NCI-H2196 treated with DMSO at 0.1 percent for 48 hours (cell line): ENCODE data around the gene DKKL1.

Experiments
- DNase-seq: peaks from one replicate; lab custom pipeline; 2025; ENCODE audit not compliant: unreplicated experiment; lab: John Stamatoyannopoulos, UW

DKKL1 gene

DNA sequence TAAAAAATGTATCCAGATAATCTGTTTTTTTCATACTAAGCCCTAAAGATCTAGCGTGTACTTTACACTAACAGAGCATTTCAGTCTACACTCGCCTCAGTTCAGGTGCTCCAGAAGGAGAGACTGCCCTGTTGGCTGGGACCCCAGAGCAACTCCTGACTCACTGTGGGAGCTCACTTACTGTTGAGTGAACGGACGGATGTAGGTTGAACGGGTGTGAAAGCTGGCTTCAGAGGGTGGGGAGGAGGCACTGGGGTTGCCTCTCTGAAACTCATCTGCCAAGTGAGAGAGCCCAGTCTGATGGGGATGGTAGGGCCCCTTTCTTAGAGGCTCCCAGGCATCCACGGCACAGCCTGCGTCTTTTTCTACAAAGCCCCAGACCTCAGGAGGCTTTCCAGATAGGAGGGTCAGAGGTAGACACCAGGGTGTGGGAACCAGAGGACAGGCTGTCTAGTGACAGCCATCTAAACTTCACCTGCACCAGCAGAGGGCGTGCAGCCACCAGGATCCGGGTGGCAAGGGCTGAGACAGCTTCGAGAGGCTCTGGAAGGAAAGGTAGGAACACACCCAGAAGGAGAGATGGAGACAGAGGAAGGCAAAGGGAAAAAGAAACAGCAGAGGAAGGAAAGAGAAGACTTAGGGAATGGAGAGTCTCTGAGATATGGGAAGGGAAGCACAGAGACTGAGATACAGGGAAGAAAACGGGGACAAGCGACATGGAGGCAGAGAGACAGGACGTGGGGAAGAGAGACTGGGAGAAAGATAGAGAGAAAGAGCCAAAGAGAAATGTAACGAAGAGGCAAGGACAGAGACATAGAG lies 28.1 kb downstream of the DKKL1 start:
- DNase-seq = peak; percentile 81

DNA sequence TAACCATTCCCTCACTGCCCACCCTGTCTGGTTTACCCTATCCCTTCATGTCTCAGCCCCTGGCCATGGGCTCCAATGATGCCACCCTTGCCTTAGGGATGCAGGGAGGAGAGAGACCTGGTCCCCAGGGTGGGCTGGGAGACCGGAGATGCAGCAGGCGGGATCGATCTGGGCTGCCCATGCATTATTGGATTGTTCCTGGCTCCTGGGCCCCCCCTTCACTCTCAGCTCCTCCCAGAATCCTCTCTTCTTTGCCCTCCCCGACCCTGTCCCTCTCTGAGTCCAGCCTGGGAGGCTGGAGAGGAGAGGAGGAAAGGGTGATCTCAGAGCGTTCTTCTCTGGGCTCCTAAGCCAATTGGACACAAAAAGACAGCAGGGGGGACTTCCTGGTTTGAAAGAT lies 30.2 kb downstream of the DKKL1 start:
- DNase-seq = no peak

DNA sequence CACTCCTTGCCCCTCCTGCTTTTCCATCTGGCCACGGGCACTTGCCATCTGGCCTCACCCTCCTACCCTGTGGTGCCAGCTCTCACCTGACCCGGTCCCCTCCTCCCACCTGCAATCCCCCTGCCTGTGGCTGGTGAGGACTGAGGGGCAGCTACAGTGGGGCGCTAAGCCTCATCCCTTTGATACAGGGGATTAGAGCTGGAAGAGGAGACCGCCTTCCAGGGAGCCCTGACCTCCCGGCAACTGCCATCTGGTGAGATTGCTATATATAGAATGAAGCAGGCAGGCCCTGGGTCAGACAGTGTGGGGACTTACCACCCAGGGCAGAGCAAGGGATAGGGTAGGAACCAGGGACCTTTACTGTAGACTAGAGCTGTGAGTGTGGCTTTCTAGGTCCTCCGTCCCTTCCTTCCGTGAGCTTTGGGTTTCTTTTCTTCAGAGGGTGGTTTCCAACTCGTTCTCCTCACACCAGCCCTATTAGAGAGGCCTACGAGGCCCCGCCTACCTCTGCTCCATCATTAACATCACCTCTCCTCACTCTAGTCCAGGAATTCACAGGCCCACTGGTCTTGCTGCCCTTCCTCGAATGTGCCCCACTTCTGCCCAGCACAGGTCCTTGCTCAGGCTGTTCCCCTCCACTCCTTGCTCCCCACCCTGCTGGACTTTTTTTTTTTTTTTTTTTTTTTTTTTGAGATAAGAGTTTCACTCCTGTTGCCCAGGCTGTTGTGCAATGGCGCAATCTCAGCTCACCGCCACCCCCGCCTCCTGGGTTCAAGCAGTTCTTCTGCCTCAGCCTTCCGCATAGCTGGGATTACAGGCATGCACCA lies 32.1 kb downstream of the DKKL1 start:
- no peak for DNase-seq

GRCh38 chr19:49396738-49397505 lies 33.2 kb downstream of the DKKL1 start:
- no peak for DNase-seq

DNA sequence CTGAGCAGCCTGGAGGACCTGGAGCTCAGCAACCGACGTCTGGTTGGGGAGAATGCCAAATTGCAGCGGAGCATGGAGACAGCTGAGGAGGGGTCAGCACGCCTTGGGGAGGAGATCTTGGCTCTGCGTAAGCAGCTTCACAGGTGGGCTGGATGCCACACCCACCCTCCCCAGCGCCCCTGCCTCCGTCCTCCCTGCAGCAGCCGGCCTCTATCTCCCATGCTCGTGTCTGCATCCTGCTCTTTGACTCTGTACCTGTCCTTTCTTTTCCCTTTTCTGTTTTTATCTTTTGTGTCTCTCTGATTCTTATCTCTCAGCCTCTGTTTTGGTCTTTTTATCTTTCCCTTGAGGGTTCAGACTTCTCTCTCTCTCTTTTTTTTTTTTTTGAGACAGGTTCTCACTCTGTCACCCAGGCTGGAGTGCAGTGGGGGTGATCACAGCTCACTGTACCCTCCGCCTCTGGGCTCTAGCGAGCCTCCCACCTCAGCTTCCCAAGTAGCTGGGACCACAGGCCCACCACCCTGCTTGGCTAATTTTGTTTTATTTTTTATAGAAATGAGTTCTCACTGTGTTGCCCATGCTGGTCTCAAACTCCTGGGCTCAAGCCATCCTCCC lies 34.4 kb downstream of the DKKL1 start:
- DNase-seq = no peak

DNA sequence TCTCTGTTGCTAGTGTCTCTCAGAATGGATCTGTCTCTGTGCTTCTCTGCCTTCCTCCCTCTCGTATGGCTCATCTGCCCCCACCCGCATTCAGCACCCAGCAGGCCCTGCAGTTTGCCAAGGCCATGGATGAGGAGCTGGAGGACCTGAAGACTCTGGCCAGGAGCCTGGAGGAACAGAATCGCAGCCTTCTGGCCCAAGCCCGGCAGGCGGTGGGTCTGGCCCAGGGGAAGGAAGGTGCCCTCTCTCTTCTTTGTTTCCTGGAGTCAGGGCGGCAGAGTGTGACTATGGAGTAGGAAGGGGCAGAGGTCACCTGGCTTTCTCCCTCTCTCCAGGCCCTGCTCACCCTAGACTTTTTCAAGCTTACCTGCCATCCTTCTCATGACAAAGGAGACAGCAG lies 35.3 kb downstream of the DKKL1 start:
- no peak for DNase-seq

GRCh38 chr19:49400029-49400428 lies 36.4 kb downstream of the DKKL1 start:
- DNase-seq = no peak

DNA sequence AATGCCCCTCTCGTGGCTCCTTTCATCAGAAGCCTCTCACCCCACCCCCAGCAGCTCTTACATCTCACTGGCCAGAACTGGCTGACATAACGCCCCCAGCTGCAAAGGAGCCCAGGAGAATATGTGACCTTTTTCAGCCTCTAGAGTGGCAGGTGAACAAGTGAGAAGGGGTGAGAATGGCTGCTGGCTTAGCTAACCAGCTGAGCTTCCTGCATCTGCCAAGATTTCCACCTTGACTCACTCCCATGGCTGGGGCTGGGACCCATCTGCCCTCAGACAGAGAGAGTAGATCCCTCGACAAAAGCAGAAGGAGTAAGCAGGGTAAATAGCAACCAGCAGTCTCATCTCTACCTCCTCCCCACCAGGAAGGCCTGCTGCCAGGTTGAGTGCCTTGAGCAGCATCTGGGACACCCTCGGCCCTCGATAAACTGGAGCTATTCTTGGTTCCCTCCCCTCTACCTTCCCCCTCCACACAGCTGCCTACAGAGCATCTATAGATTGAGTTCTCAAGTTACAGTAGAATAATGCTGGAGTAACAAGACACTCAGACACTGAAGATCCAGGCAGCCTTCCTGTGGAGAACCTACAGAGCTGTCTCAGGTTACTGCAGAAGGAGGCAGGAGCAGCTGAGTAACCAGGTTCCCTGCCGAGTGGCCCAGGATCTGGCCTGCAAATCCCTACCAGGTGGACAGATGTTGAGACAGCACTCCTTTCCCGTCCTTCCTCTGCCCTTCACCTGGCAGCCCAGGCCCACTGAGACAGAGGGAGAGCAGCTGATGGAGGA lies 39.9 kb downstream of the DKKL1 start:
- peak; percentile 97 for DNase-seq

- no peak for DNase-seq
Observed at GRCh38 chr19:49407079-49407478, 43.4 kb downstream of the DKKL1 start.

- DNase-seq = no peak
Observed at GRCh38 chr19:49407482-49408015, 43.9 kb downstream of the DKKL1 start.

DNA sequence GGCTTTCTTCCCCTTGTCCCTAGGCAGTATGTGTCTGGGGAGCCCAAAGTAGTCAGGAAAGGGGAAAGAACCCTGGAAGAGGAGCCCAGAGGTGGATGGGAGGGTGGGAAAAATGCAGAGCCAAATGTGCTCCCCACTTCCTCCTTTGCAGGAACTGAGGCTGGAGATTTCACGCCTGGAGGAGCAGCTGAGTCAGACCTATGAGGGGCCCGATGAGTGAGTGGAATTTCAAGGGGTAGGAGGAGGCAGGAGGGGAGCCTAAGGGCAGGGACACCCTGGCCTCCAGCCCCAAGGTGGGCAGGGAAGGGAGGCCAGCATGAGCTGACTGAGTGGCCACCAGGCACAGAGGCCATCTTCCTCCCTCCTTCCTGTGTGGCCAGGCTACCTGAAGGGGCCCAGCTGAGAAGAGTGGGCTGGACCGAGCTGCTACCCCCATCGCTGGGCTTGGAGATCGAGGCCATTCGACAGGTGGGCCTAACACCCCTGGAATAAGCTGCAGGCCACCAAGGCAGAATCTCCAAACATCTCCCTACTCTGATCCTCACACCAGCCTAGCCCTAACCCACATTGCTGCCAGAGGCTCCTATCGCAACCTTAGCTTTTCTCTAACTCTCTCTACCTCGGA lies 45.3 kb downstream of the DKKL1 start:
- no peak for DNase-seq

- no peak for DNase-seq
Observed at GRCh38 chr19:49409441-49410029, 45.9 kb downstream of the DKKL1 start.

- no peak for DNase-seq
Observed at GRCh38 chr19:49411681-49412326, 48.1 kb downstream of the DKKL1 start.

DNA sequence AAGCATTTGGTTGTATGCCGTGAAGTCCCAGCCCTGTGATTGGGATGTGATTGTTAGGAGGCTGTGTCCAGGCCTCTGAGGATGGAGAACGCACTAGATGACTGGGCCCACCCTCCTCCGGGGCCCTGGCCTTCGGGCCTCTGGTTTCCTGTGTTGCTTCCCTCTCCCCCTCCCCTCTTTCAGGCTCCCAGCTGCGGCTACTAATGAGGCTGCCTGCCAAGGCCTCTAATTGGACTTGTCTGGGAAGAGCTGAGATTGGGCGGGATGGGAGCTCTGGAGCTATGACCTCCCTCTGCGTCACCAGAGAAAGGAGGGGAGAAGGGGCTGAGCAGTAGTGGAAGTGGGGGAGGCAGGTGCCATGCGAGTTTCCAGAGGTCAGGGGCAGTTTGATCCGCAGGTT lies 49.7 kb downstream of the DKKL1 start:
- no peak for DNase-seq

DNA sequence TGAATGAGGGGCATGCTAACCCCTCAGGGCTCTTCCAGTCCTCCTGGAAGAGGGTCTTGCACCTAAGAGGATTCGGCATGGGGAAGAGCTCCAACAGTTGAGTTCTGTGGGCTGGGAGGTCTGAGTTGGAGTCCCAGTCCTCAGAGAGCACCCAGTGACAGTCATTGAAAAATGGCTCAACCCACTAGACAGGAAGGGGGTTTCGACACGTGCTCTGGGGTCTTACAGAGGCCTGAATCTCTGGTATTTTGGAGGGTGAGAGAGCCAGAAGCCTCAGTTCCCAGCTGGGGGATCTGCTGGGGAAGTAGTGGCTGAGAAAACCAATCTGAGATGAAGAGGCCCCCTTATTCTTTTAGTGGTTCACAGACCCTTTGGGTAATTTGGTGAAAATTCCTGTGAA lies 50.6 kb downstream of the DKKL1 start:
- DNase-seq = no peak

- no peak for DNase-seq
Observed at GRCh38 chr19:49415102-49415809, 51.6 kb downstream of the DKKL1 start.

DNA sequence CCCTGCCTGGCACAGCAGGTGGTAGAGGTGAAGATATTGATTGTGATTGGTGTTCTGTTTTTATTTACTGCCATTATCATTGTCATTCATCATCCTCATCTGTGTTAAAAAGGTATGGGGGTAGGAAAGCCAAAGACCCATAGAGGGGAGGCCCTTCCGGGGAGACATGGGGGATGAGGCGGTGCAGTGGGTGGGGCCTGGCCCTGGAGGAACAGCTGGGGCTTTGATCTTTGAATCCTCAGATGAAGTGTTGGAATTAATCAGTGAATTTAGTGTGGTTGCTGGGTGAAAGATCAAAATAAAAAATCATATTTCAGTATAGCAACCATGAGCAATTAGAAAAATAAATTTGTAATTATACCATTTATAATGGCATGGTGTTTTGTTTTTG lies 52.1 kb downstream of the DKKL1 start:
- DNase-seq = no peak

- DNase-seq = no peak
Observed at GRCh38 chr19:49417088-49417487, 53.4 kb downstream of the DKKL1 start.
